SH-SY5Y (cell line): Measurements from ENCODE around the gene PCARE.

Experiments used
- GATA2 ChIP-seq: IDR thresholded peaks from 2 replicates; pipeline ENCODE4 v1.6.1; 2011; ENCODE audit warnings: mild to moderate bottlenecking, low read depth, low read length
- GATA3 ChIP-seq: IDR thresholded peaks from 2 replicates; pipeline ENCODE4 v1.6.1; 2011; ENCODE audit warnings: low read depth, mild to moderate bottlenecking, low read length, moderate library complexity

The PCARE gene

GRCh38 chr2:29042561-29043075 lies 31.7 kb downstream of the PCARE start:
- TF ChIP-seq GATA3 (no peak), GATA2 (no peak)

GRCh38 chr2:29041161-29041660 lies 33.1 kb downstream of the PCARE start:
- TF ChIP-seq GATA3 (no peak), GATA2 (no peak)

DNA sequence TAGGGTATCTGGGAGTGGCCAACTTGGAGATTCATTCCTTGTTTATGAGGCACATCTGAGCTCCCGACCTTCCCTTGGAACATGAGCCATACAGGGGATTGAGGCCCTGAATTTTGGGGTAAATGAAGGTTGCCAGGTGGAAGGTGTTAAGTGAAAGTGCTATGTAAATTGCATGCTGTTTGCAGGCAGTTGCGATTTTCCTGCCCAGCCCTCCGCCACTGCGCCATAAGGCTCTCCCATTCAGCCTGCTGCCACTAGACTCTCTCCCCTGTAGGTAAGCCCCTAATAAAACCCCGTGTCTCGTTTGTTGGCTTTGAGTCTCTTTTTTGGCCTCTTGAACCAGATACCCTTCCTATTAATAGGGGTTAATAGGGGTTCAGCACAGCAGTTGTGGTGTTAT lies 33.8 kb downstream of the PCARE start:
- TF ChIP-seq GATA2 (no peak), GATA3 (no peak)

- no peak for TF ChIP-seq GATA2
- TF ChIP-seq GATA3 = no peak
Measured at GRCh38 chr2:29039718-29040480, 34.4 kb downstream of the PCARE start.

GRCh38 chr2:29035016-29035745 lies 39.1 kb downstream of the PCARE start:
- TF ChIP-seq GATA3 = no peak
- TF ChIP-seq GATA2 = no peak

DNA sequence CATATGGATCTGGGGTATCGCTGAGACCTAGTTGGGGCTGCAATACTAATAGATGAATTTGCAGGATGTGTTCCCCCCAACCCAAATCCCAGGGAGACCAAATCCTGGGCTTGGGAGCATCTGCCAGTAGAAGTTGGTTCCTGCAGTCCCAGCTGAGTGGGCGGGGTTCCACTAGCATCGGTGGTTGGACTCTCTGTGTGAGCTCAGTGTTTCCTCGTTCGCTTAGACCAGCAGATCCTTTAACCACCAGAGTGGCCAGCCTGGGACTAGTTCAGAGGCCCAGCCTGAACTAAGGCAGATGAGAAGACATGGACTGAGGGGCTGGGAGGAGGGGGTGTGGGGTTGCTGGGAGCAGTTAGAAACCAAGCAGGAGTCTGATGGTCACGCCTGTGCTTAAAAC lies 40.7 kb downstream of the PCARE start:
- TF ChIP-seq GATA2 = no peak
- TF ChIP-seq GATA3 = no peak

- TF ChIP-seq GATA3 (no peak), GATA2 (no peak)
Measured at GRCh38 chr2:29033172-29033571, 41.2 kb downstream of the PCARE start.

DNA sequence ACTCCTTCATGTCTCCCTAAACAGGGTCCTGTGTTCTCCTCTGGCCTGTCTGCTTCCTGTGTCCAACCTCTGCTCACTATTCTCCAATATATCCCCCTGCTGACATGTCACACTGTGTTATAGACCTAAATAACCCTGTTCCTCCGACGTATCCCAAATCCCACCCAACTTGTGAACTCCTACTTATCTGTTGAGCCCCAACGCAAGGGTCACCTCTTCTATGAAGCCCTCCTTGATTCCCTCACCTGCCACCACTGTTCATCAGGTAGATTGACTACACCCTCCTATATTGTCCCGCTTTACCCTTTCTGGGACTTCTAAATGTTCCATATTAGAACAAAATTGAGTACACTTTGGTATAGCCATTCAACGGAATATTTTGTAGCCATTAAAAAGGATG lies 42.1 kb downstream of the PCARE start:
- no peak for TF ChIP-seq GATA3
- TF ChIP-seq GATA2 = no peak

GRCh38 chr2:29031046-29031445 lies 43.3 kb downstream of the PCARE start:
- TF ChIP-seq GATA2 = no peak
- no peak for TF ChIP-seq GATA3

GRCh38 chr2:29025711-29026110 lies 48.6 kb downstream of the PCARE start:
- TF ChIP-seq GATA2 (no peak), GATA3 (no peak)

GRCh38 chr2:29024882-29025430 lies 49.4 kb downstream of the PCARE start:
- TF ChIP-seq GATA2 (no peak), GATA3 (no peak)

DNA sequence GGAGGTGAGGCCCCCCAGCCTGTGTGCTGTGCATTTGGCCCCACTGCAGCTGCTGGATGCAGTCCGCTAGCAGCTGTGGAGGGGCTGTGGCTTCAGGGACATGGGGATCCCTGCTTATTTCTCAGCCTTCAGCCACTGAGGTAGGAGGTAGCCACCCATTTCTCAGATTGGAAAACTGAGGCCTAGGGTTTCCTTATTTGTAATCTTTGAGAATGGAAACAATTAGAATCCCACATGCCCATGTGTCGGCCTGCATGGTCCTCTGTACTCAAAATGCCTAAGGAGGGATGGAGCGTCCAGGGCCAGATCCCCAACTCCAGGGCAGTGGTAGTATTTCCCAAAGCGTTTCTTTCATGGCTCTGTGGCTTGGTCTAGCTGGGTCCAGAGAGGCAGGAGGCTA lies 51.1 kb downstream of the PCARE start:
- no peak for TF ChIP-seq GATA3
- TF ChIP-seq GATA2 = no peak

GRCh38 chr2:29022679-29023078 lies 51.6 kb downstream of the PCARE start:
- no peak for TF ChIP-seq GATA2
- TF ChIP-seq GATA3 = no peak

DNA sequence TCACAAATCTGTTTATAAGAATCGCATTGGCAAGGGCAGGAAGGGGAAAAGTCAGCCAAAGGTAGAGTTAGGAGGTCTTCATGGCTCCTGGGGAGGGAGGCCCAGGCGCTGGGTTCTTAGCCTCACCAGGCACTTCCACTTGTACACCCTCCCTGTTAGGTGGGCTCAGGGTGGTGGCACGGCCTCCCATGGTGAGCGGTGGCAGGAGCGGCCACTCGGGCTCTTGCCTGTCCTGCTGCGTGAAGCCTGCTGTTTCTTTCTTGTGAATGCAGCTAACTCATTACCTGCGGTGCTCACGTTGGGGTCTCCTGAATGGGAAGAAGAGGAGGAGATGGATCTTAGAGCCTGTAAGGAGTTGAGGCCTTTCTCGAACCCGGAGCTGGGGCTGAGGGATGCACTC lies 52.4 kb downstream of the PCARE start:
- TF ChIP-seq GATA2 (no peak), GATA3 (no peak)

DNA sequence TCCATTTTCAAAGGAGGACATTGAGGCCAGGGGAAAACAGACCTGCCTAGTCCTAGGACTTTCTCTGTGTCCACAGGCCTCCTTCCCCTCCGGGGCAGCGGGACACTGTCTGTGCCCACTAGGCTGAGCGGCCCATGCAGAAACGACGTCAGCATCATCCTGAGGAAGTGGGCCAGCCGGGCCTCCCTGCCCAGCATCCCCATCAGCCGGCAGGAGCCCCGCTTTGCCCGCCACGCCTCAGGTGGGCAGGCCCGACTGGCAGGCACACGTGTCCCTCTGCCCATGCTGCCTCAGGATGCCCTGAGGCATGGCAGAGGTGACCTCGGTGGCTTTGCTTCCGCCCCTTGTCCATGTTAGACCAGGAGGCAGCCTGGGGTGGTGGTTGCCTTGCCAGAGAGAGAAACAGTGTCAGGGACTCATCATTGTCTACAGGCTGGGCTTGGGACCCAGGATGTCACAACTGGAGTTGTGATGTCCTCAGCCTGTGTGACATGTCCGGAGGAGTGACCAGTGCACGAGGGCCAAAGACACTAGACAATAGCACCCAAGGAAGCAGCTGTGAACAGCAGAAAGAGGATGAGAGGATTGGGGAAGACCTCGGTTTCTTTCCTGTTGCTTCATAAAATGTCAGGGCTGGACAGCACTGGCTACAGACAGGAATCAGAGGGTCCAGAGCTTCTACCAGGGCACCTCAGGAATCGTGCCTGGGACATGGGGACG lies 56.4 kb downstream of the PCARE start:
- TF ChIP-seq GATA2 = no peak
